K562 (cell line): ENCODE data around the gene MBOAT2. TPM values are rescaled to one million over a fixed set of nuclear protein-coding genes. Genes with fewer than 3 reads are reported as not detected.
A peak's percentile ranks its signal among the peaks of the same experiment; 100 is the strongest.

Experiments
- ATAC-seq: fragments of 200-7000 bp; cut with Tn5 transposase; 3 replicates; pipeline ENCODE4 v1.9.1; 2020; ENCODE audit warnings: moderate library complexity
- BruUV-seq: library from RNA; stranded (reverse); fragments of 400-500 nt; replicated peaks from 2 replicates; lab custom pipeline; 2021; lab: Mats Ljungman, UMichigan
- CTCF ChIA-PET: fragments of 300-600 bp; formaldehyde crosslinking; extraction: SDS; loops from one replicate; lab custom pipeline; 2021; ENCODE audit warnings: low intra/inter-chr PET ratio; lab: Yijun Ruan, JAX
- POLR2A ChIA-PET: fragments of 300-600, 350-650 bp; sonication (Branson Sonifier 250); formaldehyde crosslinking; extraction: SDS; loops from one replicate; lab custom pipeline; 2021; ENCODE audit warnings: antibody characterized with exemption, inconsistent platforms; lab: Yijun Ruan, JAX
- DNase-seq, 4 experiments: peaks; one replicate each; pipeline versions ENCODE4 v3.0.0 to v3.0.0-alpha.2; 2011 to 2018; ENCODE audit warnings: low spot score in 3 of 4, mixed read lengths in 3 of 4; ENCODE audit errors: extremely low read depth in 1 of 4
- FAIRE-seq: peaks from 2 replicates; lab custom pipeline; 2011; peaks lifted over from hg19 to GRCh38; lab: Jason Lieb, UNC
- H2AFZ ChIP-seq: 2 replicates; pipeline ENCODE4 v1.6.0; 2011; ENCODE audit warnings: low read depth, low read length, control low read depth, inconsistent platforms
- H3K27ac ChIP-seq: fragments of 200-600 bp; 3 replicates; pipeline ENCODE4 v1.8.0; 2011; ENCODE audit warnings: low read depth, mild to moderate bottlenecking, control low read depth, inconsistent platforms, low read length, moderate library complexity, mixed read lengths; ENCODE audit errors: extremely low read depth
- H3K27me3 ChIP-seq, 2 experiments: fragments of 300-600 bp in 1 of 2; 2 replicates in 1 of 2; 3 replicates in 1 of 2; pipeline versions ENCODE4 v1.6.0 to v1.8.0; 2011; ENCODE audit warnings: inconsistent platforms in 2 of 2, low read length in 2 of 2, mild to moderate bottlenecking in 1 of 2, mixed read lengths in 1 of 2, moderate library complexity in 1 of 2; ENCODE audit not compliant: control insufficient read depth in 2 of 2, insufficient read depth in 2 of 2
- H3K36me3 ChIP-seq: fragments of 300-600 bp; 3 replicates; pipeline ENCODE4 v1.8.0; 2011; ENCODE audit warnings: mild to moderate bottlenecking, low read length, inconsistent platforms; ENCODE audit not compliant: control insufficient read depth, insufficient read depth
- H3K4me1 ChIP-seq, 2 experiments: fragments of 200-600 bp in 1 of 2; replicated peaks in 1 of 2; 2 replicates in 1 of 2; 3 replicates in 1 of 2; pipeline versions ENCODE4 v1.5.1 to v1.8.0; 2011; ENCODE audit warnings: inconsistent platforms in 2 of 2, low read length in 2 of 2, mild to moderate bottlenecking in 1 of 2, mixed read lengths in 1 of 2, moderate library complexity in 1 of 2; ENCODE audit not compliant: control insufficient read depth in 2 of 2, insufficient read depth in 2 of 2
- H3K4me2 ChIP-seq: 2 replicates; pipeline ENCODE4 v1.6.1; 2011; ENCODE audit warnings: low read length, control low read depth, inconsistent platforms, mixed read lengths; ENCODE audit not compliant: insufficient read depth
- H3K4me3 ChIP-seq: fragments of 200-600 bp; sonication (generic), shearing (Covaris generic); 2 replicates; pipeline ENCODE4 v1.5.1; 2016; ENCODE audit warnings: control low read depth, inconsistent platforms
- H3K79me2 ChIP-seq: fragments of 200-600 bp; 3 replicates; pipeline ENCODE4 v1.8.0; 2011; ENCODE audit warnings: low read length, inconsistent platforms; ENCODE audit not compliant: control insufficient read depth, insufficient read depth
- H3K9ac ChIP-seq, 2 experiments: 2 replicates each; pipeline versions ENCODE4 v1.6.0 to v1.6.1; 2011; ENCODE audit warnings: low read depth in 2 of 2, low read length in 2 of 2, control low read depth in 1 of 2, inconsistent platforms in 1 of 2, mild to moderate bottlenecking in 1 of 2, mixed read lengths in 1 of 2; ENCODE audit not compliant: insufficient read depth in 1 of 2
- H3K9me1 ChIP-seq: one replicate; pipeline ENCODE4 v1.6.0; 2011; ENCODE audit warnings: inconsistent platforms, mild to moderate bottlenecking, low read length, moderate library complexity; ENCODE audit not compliant: control insufficient read depth, insufficient read depth
- H3K9me3 ChIP-seq: replicated peaks from 2 replicates; pipeline ENCODE4 v1.5.1; 2011; ENCODE audit warnings: low read depth, low read length, inconsistent platforms; ENCODE audit not compliant: control insufficient read depth, insufficient read depth
- H4K20me1 ChIP-seq: replicated peaks from 2 replicates; pipeline ENCODE4 v1.6.1; 2011; ENCODE audit warnings: low read length, inconsistent platforms, mixed read lengths; ENCODE audit not compliant: control insufficient read depth, insufficient read depth
- NCOR1 ChIP-seq: fragments of 450-650 bp; IDR thresholded peaks from 2 replicates; pipeline ENCODE4 v1.6.1; 2016; ENCODE audit warnings: mild to moderate bottlenecking, moderate library complexity
- NFE2L1 ChIP-seq: fragments of 450-650 bp; IDR thresholded peaks from 2 replicates; pipeline ENCODE4 v1.6.1; 2016; ENCODE audit warnings: missing genetic modification characterization, low read depth, mild to moderate bottlenecking, missing compliant biosample characterization, moderate library complexity, borderline replicate concordance
- WGBS: fragments of 100-300 bp; shearing (Covaris generic); methylation state at CpG from one replicate; pipeline ENCODE4 v1.1.6; 2016; ENCODE audit warnings: low coverage, mixed read lengths; ENCODE audit not compliant: insufficient coverage; ENCODE audit errors: missing lambda C conversion rate; 5-methylcytosine and 5-hydroxymethylcytosine counted together
- in situ Hi-C: fragments of 300-500 bp; cut with MboI; formaldehyde crosslinking; loops from 4 replicates; pipeline ENCODE4 v1.15.0; 2018; ENCODE audit warnings: inconsistent platforms, mixed read lengths
- intact Hi-C: fragments of 100-400 bp; cut with micrococcal nuclease; formaldehyde crosslinking; loops from 2 replicates; pipeline ENCODE4 v1.14.2; 2022
- polyA plus RNA-seq, 8 experiments: library from polyadenylated mRNA; depleted of rRNA in 4 of 8; stranded (reverse) in 5 of 8; unstranded in 3 of 8; fragments of >200 nt; fragmentation: Nextera tagmentation in 2 of 8; fragmentation: Illumina TruSeq in 1 of 8; extraction: Ambion mirVana in 2 of 8; extraction: Trizol in 1 of 8; gene quantifications; 2 replicates each; pipeline versions ENCODE4 v1.2.1 to v1.2.3, GENCODE V29; 2011 to 2014; ENCODE audit warnings: inconsistent platforms in 1 of 8, missing spikeins in 1 of 8
- total RNA-seq, 7 experiments: library from RNA; depleted of rRNA in 6 of 7; stranded (reverse); fragments of >200 nt in 6 of 7; fragmentation: Illumina TruSeq in 2 of 7; extraction: Trizol in 2 of 7; gene quantifications; 2 replicates each; pipeline versions ENCODE4 v1.2.1 to v1.2.3, GENCODE V29; 2011 to 2021; ENCODE audit warnings: low replicate concordance in 1 of 7
- TF ChIP-seq, protein P1 (sequence below): fragments of 250-450 bp; sonication (Bioruptor Pico); IDR thresholded peaks from 2 replicates; pipeline ENCODE4 v1.4.0; 2020; ENCODE audit warnings: mild to moderate bottlenecking, moderate library complexity
- TF ChIP-seq, protein P2 (sequence below): fragments of 450-650 bp; IDR thresholded peaks from 2 replicates; pipeline ENCODE4 v1.6.1; 2017; ENCODE audit warnings: antibody characterized with exemption, mild to moderate bottlenecking

MBOAT2 gene
- total and polyA plus RNA-seq, 9 of the 15 experiments (the other 6 are each of a cell fraction or from before 2014, with no cell fraction given), result 8.4 to 122 (median 27.6) TPM

DNA sequence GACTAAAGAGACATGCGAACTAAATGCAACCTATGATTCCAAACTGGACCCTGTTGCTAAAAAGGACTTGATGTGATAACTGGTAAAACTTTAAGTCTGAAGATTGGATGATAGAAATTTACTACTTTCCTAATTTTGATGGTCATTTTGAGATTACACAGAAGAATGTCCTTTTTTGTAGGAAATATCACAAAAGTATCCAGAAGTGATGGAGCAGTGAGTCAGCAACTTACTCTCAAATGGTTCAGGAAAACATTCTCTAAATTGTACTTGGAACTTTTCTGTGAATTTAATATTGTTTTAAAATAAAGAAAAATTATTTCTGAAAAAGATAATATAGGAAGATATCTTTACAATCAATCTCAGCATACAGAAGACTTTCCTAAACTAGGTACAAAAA, 19.9 kb downstream of the MBOAT2 start (continued):
- TF ChIP-seq, protein P1, sequence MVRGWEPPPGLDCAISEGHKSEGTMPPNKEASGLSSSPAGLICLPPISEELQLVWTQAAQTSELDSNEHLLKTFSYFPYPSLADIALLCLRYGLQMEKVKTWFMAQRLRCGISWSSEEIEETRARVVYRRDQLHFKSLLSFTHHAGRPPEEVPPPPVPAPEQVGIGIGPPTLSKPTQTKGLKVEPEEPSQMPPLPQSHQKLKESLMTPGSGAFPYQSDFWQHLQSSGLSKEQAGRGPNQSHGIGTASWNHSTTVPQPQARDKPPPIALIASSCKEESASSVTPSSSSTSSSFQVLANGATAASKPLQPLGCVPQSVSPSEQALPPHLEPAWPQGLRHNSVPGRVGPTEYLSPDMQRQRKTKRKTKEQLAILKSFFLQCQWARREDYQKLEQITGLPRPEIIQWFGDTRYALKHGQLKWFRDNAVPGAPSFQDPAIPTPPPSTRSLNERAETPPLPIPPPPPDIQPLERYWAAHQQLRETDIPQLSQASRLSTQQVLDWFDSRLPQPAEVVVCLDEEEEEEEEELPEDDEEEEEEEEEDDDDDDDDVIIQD, result no peak
- peak; percentile 28; the same call in 1 of the 2 replicates for TF ChIP-seq NFE2L1 (tag)

DNA sequence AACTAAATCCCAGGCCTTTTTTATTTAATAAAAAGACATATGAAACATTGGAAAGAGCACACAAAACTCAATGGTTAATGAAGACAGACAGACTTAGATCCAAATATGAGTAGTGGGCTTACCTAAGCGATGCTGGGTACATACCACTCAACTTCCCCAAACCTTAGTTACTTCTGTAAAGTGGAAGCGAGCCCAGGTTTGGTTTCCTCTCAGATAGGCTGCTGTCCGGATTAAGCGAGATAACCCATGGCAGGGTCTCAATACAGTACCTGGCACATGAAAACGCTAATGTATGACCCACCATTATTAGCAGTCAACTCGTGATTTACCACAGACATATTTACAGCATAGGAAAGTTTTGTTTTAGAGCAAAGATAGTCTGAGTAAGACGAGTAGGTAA, 21.6 kb downstream of the MBOAT2 start:
- ChIA-PET POLR2A (interaction anchor here (0.6 kb wide), 1 partner anchor 8 kb away, joined by 3 read pairs; no protein-coding TSS in a partner anchor), CTCF (interaction anchor here (0.6 kb wide), 1 partner anchor 1242 kb away, joined by 3 read pairs; no protein-coding TSS in a partner anchor)
- Histone ChIP-seq H2AFZ (no peak overlapping the region), H3K36me3 (no peaks in the 10 kb centered on the region), H3K27me3 (no peaks in the 10 kb centered on the region), H3K9me1 (no peaks in the 10 kb centered on the region), H3K9me3 (no peaks in the 10 kb centered on the region), H3K27ac (peak overlapping the region; percentile 18; the same call in 2 of the 3 replicates), H3K4me3 (no peak overlapping the region), H3K9ac (peak overlapping the region in 1 of 2 experiments; percentile 13; a peak in 1 of 4 replicates), H4K20me1 (no peaks in the 10 kb centered on the region; the same call in 1 of the 2 replicates), H3K4me1 (peaks cover 11 to 76% of the 10 kb centered on the region in 2 experiments), H3K79me2 (peaks cover 100% of the 10 kb centered on the region), H3K4me2 (peak overlapping the region; percentile 54; the same call in 1 of the 2 replicates)
- no peak for TF ChIP-seq NCOR1
- TF ChIP-seq, protein P2, sequence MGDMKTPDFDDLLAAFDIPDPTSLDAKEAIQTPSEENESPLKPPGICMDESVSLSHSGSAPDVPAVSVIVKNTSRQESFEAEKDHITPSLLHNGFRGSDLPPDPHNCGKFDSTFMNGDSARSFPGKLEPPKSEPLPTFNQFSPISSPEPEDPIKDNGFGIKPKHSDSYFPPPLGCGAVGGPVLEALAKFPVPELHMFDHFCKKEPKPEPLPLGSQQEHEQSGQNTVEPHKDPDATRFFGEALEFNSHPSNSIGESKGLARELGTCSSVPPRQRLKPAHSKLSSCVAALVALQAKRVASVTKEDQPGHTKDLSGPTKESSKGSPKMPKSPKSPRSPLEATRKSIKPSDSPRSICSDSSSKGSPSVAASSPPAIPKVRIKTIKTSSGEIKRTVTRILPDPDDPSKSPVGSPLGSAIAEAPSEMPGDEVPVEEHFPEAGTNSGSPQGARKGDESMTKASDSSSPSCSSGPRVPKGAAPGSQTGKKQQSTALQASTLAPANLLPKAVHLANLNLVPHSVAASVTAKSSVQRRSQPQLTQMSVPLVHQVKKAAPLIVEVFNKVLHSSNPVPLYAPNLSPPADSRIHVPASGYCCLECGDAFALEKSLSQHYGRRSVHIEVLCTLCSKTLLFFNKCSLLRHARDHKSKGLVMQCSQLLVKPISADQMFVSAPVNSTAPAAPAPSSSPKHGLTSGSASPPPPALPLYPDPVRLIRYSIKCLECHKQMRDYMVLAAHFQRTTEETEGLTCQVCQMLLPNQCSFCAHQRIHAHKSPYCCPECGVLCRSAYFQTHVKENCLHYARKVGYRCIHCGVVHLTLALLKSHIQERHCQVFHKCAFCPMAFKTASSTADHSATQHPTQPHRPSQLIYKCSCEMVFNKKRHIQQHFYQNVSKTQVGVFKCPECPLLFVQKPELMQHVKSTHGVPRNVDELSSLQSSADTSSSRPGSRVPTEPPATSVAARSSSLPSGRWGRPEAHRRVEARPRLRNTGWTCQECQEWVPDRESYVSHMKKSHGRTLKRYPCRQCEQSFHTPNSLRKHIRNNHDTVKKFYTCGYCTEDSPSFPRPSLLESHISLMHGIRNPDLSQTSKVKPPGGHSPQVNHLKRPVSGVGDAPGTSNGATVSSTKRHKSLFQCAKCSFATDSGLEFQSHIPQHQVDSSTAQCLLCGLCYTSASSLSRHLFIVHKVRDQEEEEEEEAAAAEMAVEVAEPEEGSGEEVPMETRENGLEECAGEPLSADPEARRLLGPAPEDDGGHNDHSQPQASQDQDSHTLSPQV, result 0 out of 2 replicates have a peak, but pooled peaks have one; percentile 29
- FAIRE-seq, result no peak
- BruUV-seq, result no TSS peak
- no peak for ATAC-seq
- no peak for DNase-seq
- intact Hi-C loops (no loop called here), in situ Hi-C loops (no loop called here)
- 24% methylated on average over 7 of the region's 7 CpGs for WGBS
